ENCODE results near the gene MRPL14. TPM values are rescaled to one million over a fixed set of nuclear protein-coding genes. Genes with fewer than 3 reads are reported as not detected.

Gene MRPL14
- total and polyA plus RNA-seq, 9 of the 15 experiments (the other 6 are each of a cell fraction or from before 2014, with no cell fraction given) = 126 to 424 (median 165) TPM

- TF ChIP-seq RBM34 (IDR thresholded peaks at IDR 0.05; ENCODE audit: borderline replicate concordance, insufficient read depth, low read length) (no peak), YY1 (IDR thresholded peaks at IDR 0.05; ENCODE audit: borderline replicate concordance in 1 of 3, control insufficient read depth in 1 of 3, extremely low read depth in 1 of 3, insufficient read depth in 3 of 3, insufficient read length in 1 of 3, insufficient replicate concordance in 2 of 3, low read depth in 1 of 3, low read length in 2 of 3) (peak in 2 of 3 experiments; percentile 44 to 80), ZSCAN32 (CRISPR knock-in tag; IDR thresholded peaks at IDR 0.05) (peak; percentile 41; the same call in 1 of the 2 replicates), CHAMP1 (IDR thresholded peaks at IDR 0.05) (no peak; the same call in 1 of the 2 replicates), CTCFL (IDR thresholded peaks at IDR 0.05; ENCODE audit: borderline replicate concordance, insufficient read depth, low read depth, low read length, poor library complexity, severe bottlenecking) (no peak), REST (IDR thresholded peaks at IDR 0.05; ENCODE audit: borderline replicate concordance) (peak; percentile 37; the same call in 1 of the 2 replicates), REST (CRISPR knock-in tag; IDR thresholded peaks at IDR 0.05; ENCODE audit: low read depth) (peak; percentile 63; the same call in 1 of the 2 replicates), EZH2 (IDR thresholded peaks at IDR 0.05; ENCODE audit: borderline replicate concordance, low read depth, low read length) (no peak), ETS1 (conservative IDR thresholded peaks at IDR 0.05; ENCODE audit: control insufficient read depth, low read depth, low read length) (0 out of 2 replicates have a peak, but pooled peaks have one; percentile 72)
Measured at GRCh38 chr6:44064089-44064947, 62.9 kb downstream of the MRPL14 start (continued).

Measured in K562 (cell line).